Measurements from ENCODE around the gene CAMKK2.

DNA sequence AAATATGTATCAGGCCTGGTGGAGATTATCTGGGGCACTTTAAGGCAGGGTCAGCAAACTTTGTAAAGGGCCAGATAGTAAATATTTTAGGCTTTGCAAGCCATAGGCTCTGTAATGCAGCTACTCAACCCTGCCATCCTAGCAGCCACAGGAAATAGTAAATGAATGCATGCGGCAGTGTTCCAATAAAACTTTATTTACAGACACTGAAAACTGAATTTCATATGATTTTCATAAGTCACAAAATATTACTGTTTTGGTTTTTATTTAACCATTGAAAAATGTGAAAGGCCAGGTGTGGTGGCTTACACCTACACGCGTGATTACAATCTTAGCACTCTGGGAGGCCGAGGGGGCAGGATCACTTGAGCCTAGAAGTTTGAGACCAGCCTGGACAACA, 3.2 kb upstream of the CAMKK2 start:
- no peak for TF ChIP-seq EZH2phosphoT487 (IDR thresholded peaks at IDR 0.05; ENCODE audit: borderline replicate concordance, low read length)
- TF ChIP-seq, protein P1, sequence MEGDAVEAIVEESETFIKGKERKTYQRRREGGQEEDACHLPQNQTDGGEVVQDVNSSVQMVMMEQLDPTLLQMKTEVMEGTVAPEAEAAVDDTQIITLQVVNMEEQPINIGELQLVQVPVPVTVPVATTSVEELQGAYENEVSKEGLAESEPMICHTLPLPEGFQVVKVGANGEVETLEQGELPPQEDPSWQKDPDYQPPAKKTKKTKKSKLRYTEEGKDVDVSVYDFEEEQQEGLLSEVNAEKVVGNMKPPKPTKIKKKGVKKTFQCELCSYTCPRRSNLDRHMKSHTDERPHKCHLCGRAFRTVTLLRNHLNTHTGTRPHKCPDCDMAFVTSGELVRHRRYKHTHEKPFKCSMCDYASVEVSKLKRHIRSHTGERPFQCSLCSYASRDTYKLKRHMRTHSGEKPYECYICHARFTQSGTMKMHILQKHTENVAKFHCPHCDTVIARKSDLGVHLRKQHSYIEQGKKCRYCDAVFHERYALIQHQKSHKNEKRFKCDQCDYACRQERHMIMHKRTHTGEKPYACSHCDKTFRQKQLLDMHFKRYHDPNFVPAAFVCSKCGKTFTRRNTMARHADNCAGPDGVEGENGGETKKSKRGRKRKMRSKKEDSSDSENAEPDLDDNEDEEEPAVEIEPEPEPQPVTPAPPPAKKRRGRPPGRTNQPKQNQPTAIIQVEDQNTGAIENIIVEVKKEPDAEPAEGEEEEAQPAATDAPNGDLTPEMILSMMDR (IDR thresholded peaks at IDR 0.05; ENCODE audit: low read depth, low read length, poor library complexity, severe bottlenecking), result no peak

Data from DOHH2 (cell line).